OCI-LY7 (cell line): ENCODE results near the gene PKD1L1.

Experiments
- EZH2phosphoT487 ChIP-seq: fragments of 200-600 bp; sonication (generic); IDR thresholded peaks from 2 replicates; pipeline ENCODE4 v1.6.1; 2018; ENCODE audit warnings: low read depth, borderline replicate concordance, mild to moderate bottlenecking, mixed run types, antibody characterized with exemption, low read length, moderate library complexity, mixed read lengths
- TF ChIP-seq, protein P1 (sequence below): fragments of 200-600 bp; sonication (generic); conservative IDR thresholded peaks from 2 replicates; pipeline ENCODE4 v1.5.1; 2014; ENCODE audit warnings: mild to moderate bottlenecking, antibody characterized with exemption, low read length, moderate library complexity, mixed read lengths

DNA sequence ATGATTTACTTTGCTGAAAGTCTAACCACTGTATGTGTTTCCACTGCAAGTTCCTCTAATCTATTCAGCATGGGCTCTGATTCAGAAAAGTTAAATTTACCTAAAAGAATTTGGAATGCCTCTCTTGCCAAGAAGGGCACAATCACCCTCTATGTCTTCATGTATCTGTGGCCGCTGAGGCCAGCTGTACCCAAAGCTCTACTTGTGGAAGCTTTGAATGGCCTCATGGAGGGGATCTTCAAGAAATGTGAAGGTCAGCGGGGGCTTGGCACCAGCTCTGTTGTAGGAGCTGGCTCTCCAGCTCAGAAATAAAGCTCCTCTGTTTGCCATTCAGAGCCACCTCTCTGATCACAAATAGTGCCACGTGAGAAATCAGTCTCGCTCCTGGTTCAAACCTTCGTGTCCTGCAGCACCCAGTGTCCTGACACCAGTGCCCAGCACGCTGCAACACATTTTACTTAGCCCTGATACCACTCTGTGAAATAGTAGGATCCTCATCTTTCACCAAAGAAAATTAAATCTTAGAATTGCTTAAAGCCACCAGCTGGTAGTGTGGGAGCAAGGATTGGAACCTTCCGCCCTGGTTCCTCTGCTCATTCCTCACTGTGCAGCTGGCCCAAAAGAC lies 61.1 kb downstream of the PKD1L1 start:
- TF ChIP-seq, protein P1, sequence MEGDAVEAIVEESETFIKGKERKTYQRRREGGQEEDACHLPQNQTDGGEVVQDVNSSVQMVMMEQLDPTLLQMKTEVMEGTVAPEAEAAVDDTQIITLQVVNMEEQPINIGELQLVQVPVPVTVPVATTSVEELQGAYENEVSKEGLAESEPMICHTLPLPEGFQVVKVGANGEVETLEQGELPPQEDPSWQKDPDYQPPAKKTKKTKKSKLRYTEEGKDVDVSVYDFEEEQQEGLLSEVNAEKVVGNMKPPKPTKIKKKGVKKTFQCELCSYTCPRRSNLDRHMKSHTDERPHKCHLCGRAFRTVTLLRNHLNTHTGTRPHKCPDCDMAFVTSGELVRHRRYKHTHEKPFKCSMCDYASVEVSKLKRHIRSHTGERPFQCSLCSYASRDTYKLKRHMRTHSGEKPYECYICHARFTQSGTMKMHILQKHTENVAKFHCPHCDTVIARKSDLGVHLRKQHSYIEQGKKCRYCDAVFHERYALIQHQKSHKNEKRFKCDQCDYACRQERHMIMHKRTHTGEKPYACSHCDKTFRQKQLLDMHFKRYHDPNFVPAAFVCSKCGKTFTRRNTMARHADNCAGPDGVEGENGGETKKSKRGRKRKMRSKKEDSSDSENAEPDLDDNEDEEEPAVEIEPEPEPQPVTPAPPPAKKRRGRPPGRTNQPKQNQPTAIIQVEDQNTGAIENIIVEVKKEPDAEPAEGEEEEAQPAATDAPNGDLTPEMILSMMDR = no peak
- no peak for TF ChIP-seq EZH2phosphoT487
